ENCODE data around the gene HAGHL. TPM values are rescaled to one million over a fixed set of nuclear protein-coding genes. Genes with fewer than 3 reads are reported as not detected.
"Not testable (repeated sequence)": the region's sequence is repeated elsewhere in the genome, so short reads cannot be mapped to it uniquely, and the experiment has no call there.

Gene HAGHL
- total RNA-seq, 4 donors from 2014 or later = 3.2 to 7.1 (median 4.8) TPM

- peaks cover 28% of the 10 kb centered on the region for H3K36me3 ChIP-seq
- TF ChIP-seq POLR2A (IDR thresholded peaks at IDR 0.05) (no peak), EP300 (IDR thresholded peaks at IDR 0.05) (no peak), CTCF (IDR thresholded peaks at IDR 0.05) (no peak), POLR2AphosphoS5 (IDR thresholded peaks at IDR 0.05) (no peak)
- peaks cover 23% of the 10 kb centered on the region for H3K4me1 ChIP-seq
- no CpG with 5 or more reads among the region's 22 CpGs for WGBS
- DNase-seq (ENCODE audit: low spot score in 2 of 2) = no peak
- peak overlapping the region; percentile 93 for H3K4me3 ChIP-seq
- H3K27me3 ChIP-seq = peaks cover 3% of the 10 kb centered on the region
- H3K9me3 ChIP-seq = no peaks in the 10 kb centered on the region
- peak overlapping the region; percentile 16 for H3K27ac ChIP-seq
Observed at GRCh38 chr16:740459-740763, 13.5 kb downstream of the HAGHL start.

- Histone ChIP-seq H3K9me3 (no peaks in the 10 kb centered on the region), H3K27ac (peak within 1 kb of the TSS; percentile 16), H3K36me3 (peaks cover 22% of the 10 kb centered on the region), H3K4me3 (peak within 1 kb of the TSS; percentile 93), H3K4me1 (peaks cover 23% of the 10 kb centered on the region), H3K27me3 (peaks cover 3% of the 10 kb centered on the region)
- TF ChIP-seq EP300 (IDR thresholded peaks at IDR 0.05) (no peak), POLR2A (IDR thresholded peaks at IDR 0.05) (no peak), CTCF (IDR thresholded peaks at IDR 0.05) (peak; percentile 90 to 98), POLR2AphosphoS5 (IDR thresholded peaks at IDR 0.05) (peak; percentile 55 to 100 (median 83))
- WGBS = under 1% methylated on average over 44 of the region's 79 CpGs
- peak; percentile 92 to 95 for DNase-seq (ENCODE audit: low spot score in 2 of 2)
Observed at GRCh38 chr16:740764-741505, 14.0 kb downstream of the HAGHL start, which contains the start of gene CIAO3. TSS of gene CIAO3 (minus strand) at chr16:740997. CDS start at chr16:740985, 12 bp downstream.

GRCh38 chr16:741986-742629 lies 15.2 kb downstream of the HAGHL start:
- DNase-seq (ENCODE audit: low spot score in 2 of 2) = no peak
- 87% methylated on average over 12 of the region's 15 CpGs for WGBS
- TF ChIP-seq EP300 (IDR thresholded peaks at IDR 0.05) (no peak), POLR2A (IDR thresholded peaks at IDR 0.05) (no peak), POLR2AphosphoS5 (IDR thresholded peaks at IDR 0.05) (no peak), CTCF (IDR thresholded peaks at IDR 0.05) (no peak)
- H3K27me3 ChIP-seq = peaks cover 3% of the 10 kb centered on the region
- no peak overlapping the region for H3K4me3 ChIP-seq
- H3K9me3 ChIP-seq = no peaks in the 10 kb centered on the region
- H3K4me1 ChIP-seq = peaks cover 23% of the 10 kb centered on the region
- peaks cover 11% of the 10 kb centered on the region for H3K36me3 ChIP-seq
- H3K27ac ChIP-seq = no peak overlapping the region

GRCh38 chr16:742894-743293 lies 16.0 kb downstream of the HAGHL start:
- not testable (repeated sequence) for H3K27me3 ChIP-seq; H3K27ac ChIP-seq; DNase-seq (ENCODE audit: low spot score in 2 of 2); H3K9me3 ChIP-seq; H3K36me3 ChIP-seq; H3K4me3 ChIP-seq
- H3K4me1 ChIP-seq = peaks cover 21% of the 10 kb centered on the region
- WGBS = 87% methylated on average over 14 of the region's 14 CpGs

GRCh38 chr16:743794-744500 lies 17.0 kb downstream of the HAGHL start:
- no peaks in the 10 kb centered on the region for H3K36me3 ChIP-seq
- peaks cover 18% of the 10 kb centered on the region for H3K4me1 ChIP-seq
- no peaks in the 10 kb centered on the region for H3K9me3 ChIP-seq
- H3K4me3 ChIP-seq = no peak overlapping the region
- no peak for DNase-seq (ENCODE audit: low spot score in 2 of 2)
- TF ChIP-seq POLR2AphosphoS5 (IDR thresholded peaks at IDR 0.05) (no peak), CTCF (IDR thresholded peaks at IDR 0.05) (no peak), EP300 (IDR thresholded peaks at IDR 0.05) (no peak), POLR2A (IDR thresholded peaks at IDR 0.05) (no peak)
- peaks cover 3% of the 10 kb centered on the region for H3K27me3 ChIP-seq
- no peak overlapping the region for H3K27ac ChIP-seq
- WGBS = 81% methylated on average over 11 of the region's 21 CpGs
